ENCODE data around the gene ADAMTS2. TPM values are rescaled to one million over a fixed set of nuclear protein-coding genes. Genes with fewer than 3 reads are reported as not detected.
A peak's percentile ranks its signal among the peaks of the same experiment; 100 is the strongest.
"Not testable (repeated sequence)": the region's sequence is repeated elsewhere in the genome, so short reads cannot be mapped to it uniquely, and the experiment has no call there.

The ADAMTS2 gene
- total RNA-seq, 4 donors from 2014 or later: 6.0 to 20.9 (median 13.5) TPM

- Histone ChIP-seq H3K27ac (peak overlapping the region; percentile 8 to 48 (median 15)), H3K27me3 (no peaks in the 10 kb centered on the region), H3K4me1 (no peaks in the 10 kb centered on the region), H3K36me3 (no peaks in the 10 kb centered on the region), H3K9me3 (no peaks in the 10 kb centered on the region), H3K4me3 (no peak overlapping the region)
- 80 to 81% methylated on average over 4 to 15 of the region's 15 CpGs for WGBS, 2 donors (ENCODE audit: low coverage in 1 of 2)
- DNase-seq: no peak
- no peak for TF ChIP-seq EP300 (IDR thresholded peaks at IDR 0.05; ENCODE audit: low read depth)
- no peak for TF ChIP-seq POLR2A (IDR thresholded peaks at IDR 0.05)
- no peak for TF ChIP-seq CTCF (IDR thresholded peaks at IDR 0.05)
- no peak for TF ChIP-seq POLR2AphosphoS5 (IDR thresholded peaks at IDR 0.05)
- in situ Hi-C loops (cut with MboI; ENCODE audit: low pct_ligation_motif_present in 1 of 4, low pct_unique_long_range_greater_than_20kb in 1 of 4, low sequenced_read_pairs in 3 of 4) (loop anchor here in 1 of 4 donors (25.0 kb wide), 1 partner anchor 165 kb away; no protein-coding TSS in a partner anchor), intact Hi-C loops (cut with DNase I; ENCODE audit: low total_unique reads) (no loop called here)
Observed at GRCh38 chr5:179327021-179327735, 18.1 kb downstream of the ADAMTS2 start.

- no peaks in the 10 kb centered on the region for H3K36me3 ChIP-seq
- no peaks in the 10 kb centered on the region for H3K9me3 ChIP-seq
- no peaks in the 10 kb centered on the region for H3K27me3 ChIP-seq
- 56% methylated on average over 30 of the region's 30 CpGs; no CpG with 5 or more reads in 1 of the 2 donors for WGBS, 2 donors (ENCODE audit: low coverage in 1 of 2)
- intact Hi-C loops (cut with DNase I; ENCODE audit: low total_unique reads) (no loop called here), in situ Hi-C loops (cut with MboI; ENCODE audit: low pct_ligation_motif_present in 1 of 4, low pct_unique_long_range_greater_than_20kb in 1 of 4, low sequenced_read_pairs in 3 of 4) (loop anchor here in 1 of 4 donors (25.0 kb wide), 1 partner anchor 164 kb away; no protein-coding TSS in a partner anchor)
- TF ChIP-seq POLR2AphosphoS5 (IDR thresholded peaks at IDR 0.05): no peak
- no peak for TF ChIP-seq EP300 (IDR thresholded peaks at IDR 0.05; ENCODE audit: low read depth)
- peak overlapping the region; percentile 8 to 48 (median 15) for H3K27ac ChIP-seq
- H3K4me1 ChIP-seq: no peaks in the 10 kb centered on the region
- DNase-seq: peak; percentile 34
- no peak overlapping the region for H3K4me3 ChIP-seq
Observed at GRCh38 chr5:179326122-179326927, 18.9 kb downstream of the ADAMTS2 start.

GRCh38 chr5:179325296-179326031, 19.8 kb downstream of the ADAMTS2 start:
- Histone ChIP-seq H3K36me3 (no peaks in the 10 kb centered on the region), H3K27me3 (no peaks in the 10 kb centered on the region), H3K4me1 (no peaks in the 10 kb centered on the region), H3K9me3 (no peaks in the 10 kb centered on the region), H3K4me3 (no peak overlapping the region), H3K27ac (no peak overlapping the region)
- WGBS, 2 donors (ENCODE audit: low coverage in 1 of 2): 86% methylated on average over 21 of the region's 28 CpGs; no CpG with 5 or more reads in 1 of the 2 donors
- DNase-seq: no peak
- intact Hi-C loops (cut with DNase I; ENCODE audit: low total_unique reads) (no loop called here), in situ Hi-C loops (cut with MboI; ENCODE audit: low pct_ligation_motif_present in 1 of 4, low pct_unique_long_range_greater_than_20kb in 1 of 4, low sequenced_read_pairs in 3 of 4) (loop anchor here in 1 of 4 donors (25.0 kb wide), 1 partner anchor 163 kb away; no protein-coding TSS in a partner anchor)
- TF ChIP-seq EP300 (IDR thresholded peaks at IDR 0.05; ENCODE audit: low read depth): no peak
- TF ChIP-seq POLR2A (IDR thresholded peaks at IDR 0.05): no peak
- no peak for TF ChIP-seq POLR2AphosphoS5 (IDR thresholded peaks at IDR 0.05)
- no peak for TF ChIP-seq CTCF (IDR thresholded peaks at IDR 0.05)

- in situ Hi-C loops (cut with MboI; ENCODE audit: low pct_ligation_motif_present in 1 of 4, low pct_unique_long_range_greater_than_20kb in 1 of 4, low sequenced_read_pairs in 3 of 4): loop anchor here in 1 of 4 donors (25.0 kb wide), 1 partner anchor 163 kb away; no protein-coding TSS in a partner anchor
- Histone ChIP-seq H3K9me3 (no peaks in the 10 kb centered on the region), H3K36me3 (no peaks in the 10 kb centered on the region), H3K27ac (no peak overlapping the region), H3K27me3 (no peaks in the 10 kb centered on the region), H3K4me1 (no peaks in the 10 kb centered on the region), H3K4me3 (no peak overlapping the region)
- no peak for DNase-seq
- WGBS, 2 donors (ENCODE audit: low coverage in 1 of 2): 79% methylated on average over 6 of the region's 6 CpGs; no CpG with 5 or more reads in 1 of the 2 donors
- TF ChIP-seq POLR2A (IDR thresholded peaks at IDR 0.05): no peak
- no peak for TF ChIP-seq EP300 (IDR thresholded peaks at IDR 0.05; ENCODE audit: low read depth)
- no peak for TF ChIP-seq POLR2AphosphoS5 (IDR thresholded peaks at IDR 0.05)
- TF ChIP-seq CTCF (IDR thresholded peaks at IDR 0.05): no peak
- intact Hi-C loops (cut with DNase I; ENCODE audit: low total_unique reads): no loop called here
Observed at GRCh38 chr5:179324760-179325295, 20.4 kb downstream of the ADAMTS2 start.

GRCh38 chr5:179324316-179324715, 20.9 kb downstream of the ADAMTS2 start:
- 83 to 100% methylated on average over 2 to 7 of the region's 7 CpGs for WGBS, 2 donors (ENCODE audit: low coverage in 1 of 2)
- H3K4me3 ChIP-seq; DNase-seq; intact Hi-C loops (cut with DNase I; ENCODE audit: low total_unique reads); H3K27me3 ChIP-seq; H3K4me1 ChIP-seq; H3K27ac ChIP-seq; H3K36me3 ChIP-seq; in situ Hi-C loops (cut with MboI; ENCODE audit: low pct_ligation_motif_present in 1 of 4, low pct_unique_long_range_greater_than_20kb in 1 of 4, low sequenced_read_pairs in 3 of 4); H3K9me3 ChIP-seq: not testable (repeated sequence)

All from transverse colon (tissue), 4 donors.